8988T (cell line): Measurements from ENCODE around the gene SRL.
A peak's percentile ranks its signal among the peaks of the same experiment; 100 is the strongest.
"Not testable (repeated sequence)": the region's sequence is repeated elsewhere in the genome, so short reads cannot be mapped to it uniquely, and the experiment has no call there.

Experiments
- DNase-seq: peaks from one replicate; pipeline ENCODE4 v3.0.0; 2011

SRL gene

DNA sequence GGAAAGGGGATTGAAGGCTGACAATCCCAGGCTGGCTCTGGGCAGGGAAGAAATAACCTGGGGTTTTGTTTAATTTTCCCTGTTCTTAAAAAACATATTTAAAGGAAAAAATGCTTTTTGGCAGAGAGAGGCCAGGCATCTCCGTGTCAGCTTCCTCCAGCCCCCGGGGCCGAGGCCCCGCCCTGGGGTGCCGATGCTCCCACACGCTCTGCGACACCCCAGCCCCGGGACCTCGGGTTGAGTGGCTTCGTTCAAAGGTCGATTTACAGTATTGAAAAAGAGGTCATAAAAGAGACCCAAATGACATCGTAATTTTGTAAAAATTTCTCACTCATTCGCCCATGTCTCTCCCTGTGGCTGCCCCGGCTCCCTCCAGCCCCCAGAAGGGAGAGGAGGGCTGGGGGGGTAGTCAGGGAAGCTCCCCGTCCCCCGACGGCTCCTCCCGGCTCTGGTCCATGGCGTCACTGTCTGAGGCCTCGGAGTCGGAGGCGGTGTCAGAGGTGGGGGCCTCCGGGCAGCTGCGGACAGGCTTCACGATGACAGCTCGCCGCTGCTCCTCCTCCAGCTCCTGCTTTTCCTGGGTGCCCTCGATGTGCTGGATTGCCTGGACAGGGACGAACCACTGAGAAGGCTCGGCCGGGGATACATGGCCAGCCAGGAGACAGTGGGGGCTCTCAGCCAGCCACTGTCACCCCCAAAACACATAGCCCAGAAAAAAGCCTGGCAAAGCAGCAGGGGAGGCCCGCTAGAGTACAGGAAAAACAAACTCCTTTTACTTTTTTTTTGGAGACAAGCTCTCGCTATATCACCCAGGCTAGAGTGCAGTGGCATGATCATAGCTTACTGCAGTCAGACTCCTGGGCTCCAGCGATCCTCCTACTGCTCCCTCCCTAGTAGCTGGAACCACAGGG is 16.0 kb upstream of the SRL start:
- no peak for DNase-seq

GRCh38 chr16:4253394-4254150 is 11.7 kb upstream of the SRL start:
- DNase-seq = peak; percentile 85

GRCh38 chr16:4253012-4253393 is 11.1 kb upstream of the SRL start:
- not testable (repeated sequence) for DNase-seq

DNA sequence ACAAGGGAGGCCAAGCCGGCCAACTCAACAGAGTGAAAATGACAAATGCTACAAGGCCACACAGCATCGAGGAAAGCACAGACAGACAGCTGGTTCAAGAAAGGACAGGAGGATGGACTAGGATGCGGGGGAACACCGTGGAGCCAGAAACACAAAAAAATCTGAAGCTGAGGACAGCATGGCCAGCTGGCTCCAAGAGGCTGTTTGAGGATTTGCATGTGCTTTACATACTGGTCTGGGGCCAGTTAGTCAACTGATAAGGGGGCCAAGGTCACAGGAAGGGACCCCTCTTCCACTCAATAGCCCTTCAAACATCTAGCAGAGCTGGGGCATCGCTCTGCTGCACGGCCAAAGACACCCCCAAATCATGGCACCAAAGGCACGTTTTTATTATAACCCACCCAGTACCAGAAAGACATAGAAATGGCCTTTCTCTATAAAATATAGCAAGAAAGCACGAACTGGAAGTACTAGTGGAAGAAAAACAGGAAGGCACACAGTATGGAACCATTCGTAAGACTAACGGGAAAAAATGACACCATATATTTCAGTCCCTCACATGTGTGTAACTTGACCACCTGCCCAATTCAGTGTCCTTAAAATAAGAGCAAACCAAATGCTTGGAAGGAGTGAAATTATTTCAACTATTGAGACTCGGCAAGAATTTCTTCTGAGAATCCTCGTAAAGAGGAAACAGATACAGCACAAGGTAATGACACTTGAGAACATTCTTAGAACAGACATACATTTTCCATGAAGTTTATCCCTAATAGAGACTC is 7.8 kb upstream of the SRL start:
- no peak for DNase-seq

GRCh38 chr16:4247460-4247784 is 5.5 kb upstream of the SRL start:
- no peak for DNase-seq

GRCh38 chr16:4246777-4247459 is 5.0 kb upstream of the SRL start:
- no peak for DNase-seq

DNA sequence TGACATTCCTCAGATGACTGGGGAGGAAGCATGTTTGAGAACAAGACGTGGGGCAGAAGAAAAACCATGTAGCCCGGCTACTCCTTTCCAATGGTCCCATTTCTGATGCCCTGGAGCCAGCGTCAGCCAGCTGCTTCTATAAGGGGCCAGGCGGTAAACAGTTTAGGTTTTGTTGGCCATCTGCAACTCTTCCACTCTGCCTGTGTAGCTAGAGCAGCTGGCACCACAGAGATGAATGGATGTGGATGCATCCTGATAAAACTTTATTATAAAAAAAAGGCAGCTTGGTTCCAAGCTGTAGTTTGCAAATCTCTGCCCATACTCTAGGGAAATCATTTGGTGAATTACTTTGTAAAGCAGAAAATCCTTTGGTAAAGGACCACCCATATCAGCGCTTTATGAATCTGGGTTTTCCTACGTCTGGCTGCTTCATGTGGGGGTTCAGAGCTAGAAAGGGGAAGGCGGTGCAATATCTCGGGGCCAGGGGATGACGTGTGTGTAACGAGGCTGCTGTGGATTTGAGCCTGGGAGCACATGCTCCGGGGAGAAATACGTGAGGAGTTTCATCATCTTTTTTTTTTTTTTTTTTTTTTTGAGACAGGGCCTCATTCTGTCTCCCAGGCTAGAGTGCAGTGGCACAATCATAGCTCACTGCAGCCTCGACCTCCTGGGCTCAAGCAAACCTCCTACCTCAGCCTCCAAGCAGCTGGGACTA is 3.4 kb upstream of the SRL start:
- no peak for DNase-seq

GRCh38 chr16:4244254-4245076 is 2.6 kb upstream of the SRL start:
- no peak for DNase-seq

DNA sequence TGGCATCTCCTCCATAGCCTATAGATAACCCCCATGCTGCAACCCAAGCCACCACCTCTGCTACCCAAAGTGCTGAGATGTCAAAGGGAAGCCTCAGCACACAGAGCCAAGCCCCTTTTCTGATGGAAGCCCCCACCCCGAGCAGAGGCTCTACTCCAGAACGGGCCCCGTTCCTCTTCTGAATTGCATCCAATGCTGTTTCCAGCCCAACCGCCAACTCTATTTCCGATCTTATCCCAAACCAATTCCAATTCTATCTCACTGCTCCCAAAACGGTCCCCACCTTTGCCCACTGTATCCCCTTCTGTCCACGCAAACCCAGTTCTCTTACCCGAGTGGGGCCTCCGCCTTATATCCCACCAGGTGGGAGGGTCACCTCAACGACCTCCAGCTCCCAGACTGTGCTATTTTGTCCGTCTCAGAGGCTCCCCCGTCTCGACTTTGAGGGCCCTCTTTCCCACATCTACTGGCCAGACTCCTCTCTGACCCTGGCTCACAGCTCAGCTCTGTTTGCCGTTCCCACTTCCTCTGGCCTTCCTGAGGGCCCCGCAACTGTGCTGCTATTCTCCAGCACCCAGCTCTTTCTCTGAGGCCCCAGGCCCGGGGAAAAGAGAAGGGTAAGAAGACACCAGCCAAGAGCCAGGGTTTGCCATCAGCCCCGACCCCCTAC is 487 bp downstream of the SRL start:
- DNase-seq = no peak

DNA sequence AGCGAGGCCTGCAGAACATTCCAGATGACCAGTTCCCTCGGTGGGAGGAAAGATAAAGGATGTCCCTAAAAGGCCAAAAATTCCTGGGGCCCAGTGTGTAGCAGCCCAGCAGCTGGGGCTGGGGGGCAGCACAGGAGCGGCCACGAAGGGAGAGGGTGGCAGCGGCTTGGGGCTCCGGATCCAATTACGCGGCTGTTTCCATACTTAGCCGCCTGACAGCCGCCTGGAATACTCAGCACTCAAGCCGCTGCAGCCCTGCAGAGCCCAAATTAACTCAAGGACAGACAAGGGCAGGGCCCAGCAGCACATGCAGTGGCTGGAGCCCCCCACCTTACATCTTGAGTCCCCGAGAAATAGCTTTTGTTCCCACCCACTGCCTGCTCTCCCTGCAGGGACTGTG is 1.3 kb downstream of the SRL start:
- no peak for DNase-seq

DNA sequence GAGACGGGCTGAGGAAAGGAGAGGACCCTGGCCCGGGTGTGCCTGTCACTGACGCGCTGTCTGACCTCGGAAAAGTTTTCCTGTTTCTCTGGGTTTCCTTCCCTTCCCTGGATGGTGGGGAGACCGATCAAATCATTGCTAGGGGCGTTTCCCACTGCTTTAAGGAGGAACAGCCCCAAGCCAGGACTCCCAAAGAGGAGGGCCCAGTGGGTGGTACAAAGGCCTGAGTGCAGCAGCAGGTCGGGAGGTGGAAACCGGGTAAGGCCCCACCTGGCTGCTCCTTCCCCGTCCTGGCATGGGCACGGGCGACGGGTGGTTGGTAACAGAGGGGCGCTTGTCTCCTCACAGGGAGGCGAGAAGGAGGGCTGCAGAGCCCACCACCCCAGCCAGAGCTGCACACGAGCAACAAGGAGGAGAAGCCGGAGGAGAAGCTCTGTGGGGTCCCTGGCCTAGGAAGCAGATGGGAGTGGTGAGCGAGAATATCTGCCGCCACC is 2.2 kb downstream of the SRL start:
- no peak for DNase-seq

GRCh38 chr16:4239020-4239419 is 2.9 kb downstream of the SRL start:
- DNase-seq = no peak

DNA sequence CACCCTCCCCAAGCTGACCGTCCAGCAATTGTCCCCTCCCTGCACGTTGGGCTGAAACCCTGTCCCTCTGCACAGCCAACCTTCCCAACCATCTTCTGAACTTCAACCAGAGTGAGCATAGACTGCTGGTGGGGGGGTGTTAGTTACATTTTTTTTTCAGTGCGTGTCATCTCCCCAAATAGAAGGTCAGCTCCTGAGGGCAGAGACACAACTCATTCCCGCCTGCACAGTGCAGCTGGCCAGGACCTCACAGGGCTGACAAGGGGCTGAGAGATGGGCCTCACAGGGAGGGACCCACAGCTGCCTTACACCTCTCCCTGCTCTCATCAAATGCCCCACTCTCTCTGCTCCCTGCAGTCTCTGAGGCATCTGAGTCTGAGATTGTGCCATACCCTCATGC is 8.4 kb downstream of the SRL start:
- no peak for DNase-seq

DNA sequence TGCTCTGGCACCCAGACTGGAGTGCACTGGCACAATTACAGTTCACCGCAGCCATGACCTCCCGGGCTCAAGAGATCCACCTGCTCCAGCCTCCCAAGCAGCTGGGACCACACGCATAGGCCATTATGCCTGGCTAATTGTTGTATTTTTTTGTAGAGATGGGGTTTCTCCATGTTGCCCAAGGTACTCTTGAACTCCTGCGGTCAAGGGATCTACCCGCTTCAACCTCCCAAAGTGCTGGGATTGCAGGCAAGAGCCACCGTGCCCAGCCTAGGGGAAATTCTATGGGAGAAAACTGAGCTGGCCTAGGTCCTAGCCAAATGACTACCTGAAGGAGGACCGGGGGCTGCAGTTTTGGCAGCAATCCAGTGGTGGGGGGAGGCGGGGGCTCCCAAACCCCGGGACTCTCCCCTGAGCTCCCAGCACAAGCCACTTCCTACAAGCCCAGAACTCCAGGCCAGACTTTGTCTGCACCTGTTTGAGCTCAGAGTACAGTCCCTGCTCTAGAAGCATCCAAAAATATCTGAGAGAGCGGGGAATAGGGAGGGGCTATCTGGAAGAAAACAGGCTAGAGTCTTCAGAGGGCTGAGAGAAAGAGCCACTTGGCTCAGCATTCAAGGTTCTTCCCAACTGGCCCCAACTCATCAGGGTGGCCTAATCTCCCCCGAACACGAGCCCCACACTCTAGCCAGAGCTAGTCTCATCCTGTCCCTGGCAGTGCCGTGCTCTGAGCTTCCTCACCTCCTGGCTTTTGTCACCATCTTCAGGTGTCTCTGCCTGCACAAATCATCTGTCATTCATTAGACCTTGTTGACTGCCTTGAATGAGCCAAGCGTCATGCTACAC is 9.1 kb downstream of the SRL start:
- DNase-seq = no peak

DNA sequence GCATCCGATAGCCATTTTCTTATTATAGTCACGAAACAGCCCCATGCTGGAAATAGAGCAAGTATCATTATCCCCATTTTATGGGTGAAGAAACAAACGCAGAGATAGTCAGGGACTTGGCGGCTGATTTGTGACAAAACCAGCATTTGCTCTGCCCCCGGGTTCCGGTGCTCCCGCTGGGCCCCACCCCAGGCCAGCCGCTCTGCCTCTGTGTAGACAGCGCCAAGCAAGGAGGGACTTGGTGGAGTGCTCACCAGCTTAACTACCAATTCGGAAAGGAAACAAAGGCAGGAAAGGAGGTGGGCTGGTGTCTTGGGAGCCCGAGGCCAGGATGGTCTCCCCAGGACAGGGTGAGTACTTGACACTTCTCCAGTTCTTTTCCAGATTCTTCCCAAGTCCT is 10.0 kb downstream of the SRL start:
- no peak for DNase-seq

GRCh38 chr16:4231367-4231766 is 10.5 kb downstream of the SRL start:
- no peak for DNase-seq

DNA sequence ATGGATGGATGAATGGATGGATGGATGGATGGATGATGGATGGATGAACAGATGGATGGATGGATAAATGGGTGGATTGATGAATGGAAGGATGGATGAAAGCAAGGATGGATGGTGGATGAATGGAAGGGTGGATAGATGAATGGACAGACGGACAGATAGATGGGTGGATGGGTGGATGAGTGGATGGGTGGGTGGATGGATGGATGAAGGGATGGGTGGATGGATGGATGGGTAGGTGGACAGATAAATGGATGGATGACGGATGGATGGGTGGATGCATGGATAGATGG is 14.9 kb downstream of the SRL start:
- no peak for DNase-seq

DNA sequence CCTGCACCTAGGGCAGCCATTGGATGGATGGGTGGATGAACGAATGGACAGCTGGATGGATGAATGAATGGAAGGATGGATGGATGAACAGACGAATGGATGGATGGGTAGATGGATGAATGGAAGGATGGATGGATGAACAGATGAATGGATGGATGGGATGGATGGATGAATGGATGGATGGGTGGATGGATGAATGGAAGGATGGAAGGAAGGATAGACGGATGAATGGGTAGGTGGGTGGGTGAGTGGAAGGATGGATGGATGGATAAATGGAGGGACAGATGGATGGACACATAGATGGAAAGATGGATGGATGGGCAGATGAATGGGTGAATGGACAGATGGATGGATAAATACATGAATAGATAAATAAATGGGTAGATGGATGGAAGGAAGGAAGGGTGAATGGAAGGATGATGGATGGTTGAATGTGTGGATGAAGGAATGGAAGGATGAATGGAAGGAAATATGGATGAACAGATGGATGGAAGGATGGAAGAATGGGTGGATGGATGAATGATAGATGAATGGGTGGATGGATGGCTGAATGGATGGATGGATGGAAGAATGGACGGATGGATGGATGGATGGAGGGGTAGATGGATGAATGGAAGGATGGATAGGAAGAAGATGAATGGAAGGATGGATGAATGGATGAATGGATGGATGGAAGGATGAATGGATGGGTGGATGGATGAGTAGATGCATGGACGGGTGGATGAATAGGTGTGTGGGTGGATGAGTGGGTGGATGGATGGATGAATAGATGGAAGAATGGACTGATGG is 15.4 kb downstream of the SRL start:
- no peak for DNase-seq

DNA sequence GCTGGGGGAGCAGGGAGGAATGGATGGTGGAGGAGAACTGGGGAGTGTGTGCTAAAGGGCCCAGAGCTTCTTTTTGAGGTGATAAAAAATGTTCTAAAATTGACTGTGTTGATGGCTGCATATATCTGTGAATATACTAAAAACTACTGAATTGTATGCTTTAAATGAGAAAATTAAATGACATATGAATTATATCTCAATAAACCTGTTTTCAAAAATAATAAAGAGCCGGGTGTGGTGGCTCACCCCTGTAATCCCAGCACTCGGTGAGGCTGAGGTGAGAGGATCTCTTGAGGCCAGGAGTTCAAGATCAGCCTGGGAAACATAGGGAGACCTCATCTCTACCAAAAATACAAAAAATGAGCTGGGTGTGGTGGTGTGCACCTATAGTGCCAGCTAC is 16.8 kb downstream of the SRL start:
- no peak for DNase-seq
